Measurements from ENCODE around the gene P2RX6. TPM values are rescaled to one million over a fixed set of nuclear protein-coding genes. Genes with fewer than 3 reads are reported as not detected.

The P2RX6 gene
- total and polyA plus RNA-seq, 9 of the 15 experiments (the other 6 are each of a cell fraction or from before 2014, with no cell fraction given) = 0.01 to 3.9 (median 1.5) TPM; not detected in 1

DNA sequence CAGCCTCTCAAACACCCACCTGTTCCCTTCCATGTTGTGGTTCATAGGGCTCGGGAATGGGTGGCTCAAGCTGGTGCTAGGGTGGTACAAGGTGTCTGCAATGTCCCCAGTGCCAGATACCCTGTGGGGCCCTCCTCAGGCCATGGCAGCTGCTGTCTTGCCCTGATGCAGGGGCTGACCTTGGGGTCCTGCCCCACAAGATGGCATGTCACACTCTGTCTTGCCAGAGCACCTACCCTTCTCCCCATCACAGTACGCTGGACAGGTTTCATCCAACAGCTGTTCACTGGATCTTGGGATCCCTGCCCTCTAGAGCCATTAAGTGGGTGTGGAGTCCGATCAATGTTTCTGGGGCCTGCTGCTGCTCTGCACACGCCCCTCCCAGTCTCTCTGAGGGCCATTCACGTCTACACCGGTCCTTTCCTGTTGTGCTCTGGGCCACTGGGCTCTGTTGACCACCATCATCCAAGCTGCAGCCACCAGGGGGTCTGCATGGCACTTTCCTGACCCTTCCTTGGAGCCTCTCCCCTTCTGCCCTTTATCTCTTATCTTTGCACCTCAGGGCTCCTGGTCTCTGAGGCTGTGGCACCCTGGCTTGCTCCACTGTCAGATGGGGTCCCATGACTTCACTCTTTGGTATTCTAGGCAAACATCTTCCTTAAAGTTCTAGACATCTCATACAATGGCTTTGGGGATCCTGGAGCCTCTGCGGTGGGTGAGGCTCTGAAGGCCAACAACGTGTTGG is 37.9 kb downstream of the P2RX6 start (continued):
- TF ChIP-seq, protein P1, sequence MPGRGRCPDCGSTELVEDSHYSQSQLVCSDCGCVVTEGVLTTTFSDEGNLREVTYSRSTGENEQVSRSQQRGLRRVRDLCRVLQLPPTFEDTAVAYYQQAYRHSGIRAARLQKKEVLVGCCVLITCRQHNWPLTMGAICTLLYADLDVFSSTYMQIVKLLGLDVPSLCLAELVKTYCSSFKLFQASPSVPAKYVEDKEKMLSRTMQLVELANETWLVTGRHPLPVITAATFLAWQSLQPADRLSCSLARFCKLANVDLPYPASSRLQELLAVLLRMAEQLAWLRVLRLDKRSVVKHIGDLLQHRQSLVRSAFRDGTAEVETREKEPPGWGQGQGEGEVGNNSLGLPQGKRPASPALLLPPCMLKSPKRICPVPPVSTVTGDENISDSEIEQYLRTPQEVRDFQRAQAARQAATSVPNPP (IDR thresholded peaks at IDR 0.05; ENCODE audit: borderline replicate concordance, insufficient read depth, insufficient read length) = no peak
- TF ChIP-seq KAT8 (IDR thresholded peaks at IDR 0.05; ENCODE audit: low read depth) (no peak), SRF (CRISPR knock-in tag; IDR thresholded peaks at IDR 0.05) (no peak), SMARCB1 (IDR thresholded peaks at IDR 0.05; ENCODE audit: insufficient read length, low read depth) (no peak), PHF20 (IDR thresholded peaks at IDR 0.05; ENCODE audit: partially characterized antibody) (no peak), NRF1 (conservative IDR thresholded peaks at IDR 0.05 in 1 of 2, IDR thresholded peaks at IDR 0.05 in 1 of 2) (no peak), ZNF431 (CRISPR knock-in tag; IDR thresholded peaks at IDR 0.05) (no peak), TRIM24 (IDR thresholded peaks at IDR 0.05) (no peak), SIN3B (IDR thresholded peaks at IDR 0.05; ENCODE audit: low read depth) (no peak), SIX5 (IDR thresholded peaks at IDR 0.05; ENCODE audit: borderline replicate concordance in 1 of 2, insufficient read depth in 1 of 2, low read depth in 1 of 2, low read length in 2 of 2) (no peak), RBM17 (IDR thresholded peaks at IDR 0.05; ENCODE audit: borderline replicate concordance, low read depth, low read length) (no peak), ZNF717 (CRISPR knock-in tag; IDR thresholded peaks at IDR 0.05) (no peak), THRAP3 (IDR thresholded peaks at IDR 0.05; ENCODE audit: borderline replicate concordance) (no peak), CBX5 (IDR thresholded peaks at IDR 0.05; ENCODE audit: borderline replicate concordance, low read depth) (no peak), FOS (IDR thresholded peaks at IDR 0.05; ENCODE audit: extremely low read depth, insufficient read length) (no peak)
- TF ChIP-seq, protein P2, sequence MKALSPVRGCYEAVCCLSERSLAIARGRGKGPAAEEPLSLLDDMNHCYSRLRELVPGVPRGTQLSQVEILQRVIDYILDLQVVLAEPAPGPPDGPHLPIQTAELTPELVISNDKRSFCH (CRISPR knock-in tag; IDR thresholded peaks at IDR 0.05) = no peak
- TF ChIP-seq, protein P2 (tag; IDR thresholded peaks at IDR 0.05) = 0 out of 2 replicates have a peak, but pooled peaks have one; percentile 15
- TF ChIP-seq, protein P3, sequence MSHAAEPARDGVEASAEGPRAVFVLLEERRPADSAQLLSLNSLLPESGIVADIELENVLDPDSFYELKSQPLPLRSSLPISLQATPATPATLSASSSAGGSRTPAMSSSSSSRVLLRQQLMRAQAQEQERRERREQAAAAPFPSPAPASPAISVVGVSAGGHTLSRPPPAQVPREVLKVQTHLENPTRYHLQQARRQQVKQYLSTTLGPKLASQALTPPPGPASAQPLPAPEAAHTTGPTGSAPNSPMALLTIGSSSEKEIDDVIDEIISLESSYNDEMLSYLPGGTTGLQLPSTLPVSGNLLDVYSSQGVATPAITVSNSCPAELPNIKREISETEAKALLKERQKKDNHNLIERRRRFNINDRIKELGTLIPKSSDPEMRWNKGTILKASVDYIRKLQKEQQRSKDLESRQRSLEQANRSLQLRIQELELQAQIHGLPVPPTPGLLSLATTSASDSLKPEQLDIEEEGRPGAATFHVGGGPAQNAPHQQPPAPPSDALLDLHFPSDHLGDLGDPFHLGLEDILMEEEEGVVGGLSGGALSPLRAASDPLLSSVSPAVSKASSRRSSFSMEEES (CRISPR knock-in tag; IDR thresholded peaks at IDR 0.05) = no peak
- TF ChIP-seq, protein P4, sequence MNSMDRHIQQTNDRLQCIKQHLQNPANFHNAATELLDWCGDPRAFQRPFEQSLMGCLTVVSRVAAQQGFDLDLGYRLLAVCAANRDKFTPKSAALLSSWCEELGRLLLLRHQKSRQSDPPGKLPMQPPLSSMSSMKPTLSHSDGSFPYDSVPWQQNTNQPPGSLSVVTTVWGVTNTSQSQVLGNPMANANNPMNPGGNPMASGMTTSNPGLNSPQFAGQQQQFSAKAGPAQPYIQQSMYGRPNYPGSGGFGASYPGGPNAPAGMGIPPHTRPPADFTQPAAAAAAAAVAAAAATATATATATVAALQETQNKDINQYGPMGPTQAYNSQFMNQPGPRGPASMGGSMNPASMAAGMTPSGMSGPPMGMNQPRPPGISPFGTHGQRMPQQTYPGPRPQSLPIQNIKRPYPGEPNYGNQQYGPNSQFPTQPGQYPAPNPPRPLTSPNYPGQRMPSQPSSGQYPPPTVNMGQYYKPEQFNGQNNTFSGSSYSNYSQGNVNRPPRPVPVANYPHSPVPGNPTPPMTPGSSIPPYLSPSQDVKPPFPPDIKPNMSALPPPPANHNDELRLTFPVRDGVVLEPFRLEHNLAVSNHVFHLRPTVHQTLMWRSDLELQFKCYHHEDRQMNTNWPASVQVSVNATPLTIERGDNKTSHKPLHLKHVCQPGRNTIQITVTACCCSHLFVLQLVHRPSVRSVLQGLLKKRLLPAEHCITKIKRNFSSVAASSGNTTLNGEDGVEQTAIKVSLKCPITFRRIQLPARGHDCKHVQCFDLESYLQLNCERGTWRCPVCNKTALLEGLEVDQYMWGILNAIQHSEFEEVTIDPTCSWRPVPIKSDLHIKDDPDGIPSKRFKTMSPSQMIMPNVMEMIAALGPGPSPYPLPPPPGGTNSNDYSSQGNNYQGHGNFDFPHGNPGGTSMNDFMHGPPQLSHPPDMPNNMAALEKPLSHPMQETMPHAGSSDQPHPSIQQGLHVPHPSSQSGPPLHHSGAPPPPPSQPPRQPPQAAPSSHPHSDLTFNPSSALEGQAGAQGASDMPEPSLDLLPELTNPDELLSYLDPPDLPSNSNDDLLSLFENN (IDR thresholded peaks at IDR 0.05; ENCODE audit: low read depth in 2 of 2, low read length in 2 of 2) = 0 out of 4 replicates have a peak, but pooled peaks of 1 of the 2 experiments have one; percentile 57
- TF ChIP-seq, protein P5, sequence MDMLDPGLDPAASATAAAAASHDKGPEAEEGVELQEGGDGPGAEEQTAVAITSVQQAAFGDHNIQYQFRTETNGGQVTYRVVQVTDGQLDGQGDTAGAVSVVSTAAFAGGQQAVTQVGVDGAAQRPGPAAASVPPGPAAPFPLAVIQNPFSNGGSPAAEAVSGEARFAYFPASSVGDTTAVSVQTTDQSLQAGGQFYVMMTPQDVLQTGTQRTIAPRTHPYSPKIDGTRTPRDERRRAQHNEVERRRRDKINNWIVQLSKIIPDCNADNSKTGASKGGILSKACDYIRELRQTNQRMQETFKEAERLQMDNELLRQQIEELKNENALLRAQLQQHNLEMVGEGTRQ (CRISPR knock-in tag; IDR thresholded peaks at IDR 0.05) = 0 out of 2 replicates have a peak, but pooled peaks have one; percentile 1

All from K562 (cell line).